IMR-90 (cell line): ENCODE data around the gene KRTAP21-3. TPM values are rescaled to one million over a fixed set of nuclear protein-coding genes. Genes with fewer than 3 reads are reported as not detected.

Experiments used
- ATAC-seq: fragments of 200-7000 bp; cut with Tn5 transposase; 2 replicates; pipeline ENCODE4 v1.9.1; 2020; ENCODE audit warnings: low read depth, mild to moderate bottlenecking, moderate library complexity
- BruUV-seq: library from RNA; stranded (reverse); fragments of 400-500 nt; replicated peaks from 2 replicates; lab custom pipeline; 2021; lab: Mats Ljungman, UMichigan
- CTCF ChIA-PET: fragments of 300-600 bp; formaldehyde crosslinking; extraction: SDS; loops from one replicate; lab custom pipeline; 2021; ENCODE audit warnings: antibody characterized with exemption; lab: Yijun Ruan, JAX
- POLR2A ChIA-PET: fragments of 300-600 bp; sonication (Branson Sonifier 250); formaldehyde crosslinking; loops from one replicate; lab custom pipeline; 2022; ENCODE audit warnings: antibody characterized with exemption; ENCODE audit not compliant: unreplicated experiment; lab: Charles Lee
- DNase-seq: peaks from one replicate; pipeline ENCODE4 v3.0.0; 2013
- H2AFZ ChIP-seq: replicated peaks from 2 replicates; pipeline ENCODE3; 2013; ENCODE audit warnings: low read length, mild to moderate bottlenecking; ENCODE audit not compliant: poor library complexity
- H2AK5ac ChIP-seq: 2 replicates; pipeline ENCODE4 v1.6.1; 2013; ENCODE audit warnings: low read depth, low read length, inconsistent platforms
- H2AK9ac ChIP-seq: replicated peaks from 2 replicates; pipeline ENCODE3; 2013; ENCODE audit warnings: mild to moderate bottlenecking, low read depth, low read length, moderate library complexity; ENCODE audit not compliant: poor library complexity
- H2BK120ac ChIP-seq: 2 replicates; pipeline ENCODE4 v1.6.1; 2013; ENCODE audit warnings: low read depth, low read length, inconsistent platforms
- H2BK15ac ChIP-seq: 3 replicates; pipeline ENCODE4 v1.6.1; 2013; ENCODE audit warnings: low read depth, low read length, inconsistent platforms
- H2BK20ac ChIP-seq: 2 replicates; pipeline ENCODE4 v1.6.1; 2013; ENCODE audit warnings: low read depth, mild to moderate bottlenecking, inconsistent platforms, low read length, moderate library complexity
- H2BK5ac ChIP-seq: 2 replicates; pipeline ENCODE4 v1.6.1; 2013; ENCODE audit warnings: mild to moderate bottlenecking, low read depth, low read length, inconsistent platforms; ENCODE audit not compliant: poor library complexity, severe bottlenecking
- H3K14ac ChIP-seq: replicated peaks from 2 replicates; pipeline ENCODE4 v1.6.1; 2013; ENCODE audit warnings: low read depth, low read length, inconsistent platforms
- H3K18ac ChIP-seq: 2 replicates; pipeline ENCODE4 v1.6.1; 2013; ENCODE audit warnings: low read depth, low read length, control low read depth
- H3K23ac ChIP-seq: 2 replicates; pipeline ENCODE4 v1.6.1; 2013; ENCODE audit warnings: low read depth, low read length, inconsistent platforms
- H3K27ac ChIP-seq: 2 replicates; pipeline ENCODE4 v1.5.1; 2013; ENCODE audit warnings: mild to moderate bottlenecking, control low read depth, low read length; ENCODE audit not compliant: insufficient read depth
- H3K27me3 ChIP-seq: 2 replicates; pipeline ENCODE4 v1.6.1; 2013; ENCODE audit warnings: low read length; ENCODE audit not compliant: control insufficient read depth, insufficient read depth
- H3K36me3 ChIP-seq: 2 replicates; pipeline ENCODE4 v1.6.1; 2013; ENCODE audit warnings: low read length, mixed read lengths; ENCODE audit not compliant: control insufficient read depth, insufficient read depth
- H3K4ac ChIP-seq: 2 replicates; pipeline ENCODE4 v1.6.1; 2013; ENCODE audit warnings: low read depth, low read length, inconsistent platforms
- H3K4me1 ChIP-seq: 2 replicates; pipeline ENCODE4 v1.6.1; 2013; ENCODE audit warnings: low read length, mixed read lengths; ENCODE audit not compliant: control insufficient read depth, insufficient read depth
- H3K4me2 ChIP-seq: 2 replicates; pipeline ENCODE4 v1.6.1; 2013; ENCODE audit warnings: low read depth, mild to moderate bottlenecking, control low read depth, low read length, moderate library complexity
- H3K4me3 ChIP-seq: 2 replicates; pipeline ENCODE4 v1.5.1; 2013; ENCODE audit warnings: low read depth, mild to moderate bottlenecking, control low read depth, low read length, moderate library complexity; ENCODE audit not compliant: insufficient read depth
- H3K56ac ChIP-seq: 2 replicates; pipeline ENCODE4 v1.6.1; 2013; ENCODE audit warnings: low read length, inconsistent platforms; ENCODE audit not compliant: insufficient read depth; ENCODE audit errors: extremely low read depth
- H3K79me1 ChIP-seq, 2 experiments: 2 replicates each; pipeline ENCODE4 v1.6.1; 2013; ENCODE audit warnings: low read length in 2 of 2, inconsistent platforms in 1 of 2, low read depth in 1 of 2
- H3K9ac ChIP-seq: 2 replicates; pipeline ENCODE4 v1.6.1; 2013; ENCODE audit warnings: low read depth, low read length, control low read depth
- H3K9me1 ChIP-seq: 2 replicates; pipeline ENCODE4 v1.6.1; 2013; ENCODE audit warnings: low read length, inconsistent platforms; ENCODE audit not compliant: insufficient read depth
- H3K9me3 ChIP-seq: 2 replicates; pipeline ENCODE4 v1.6.1; 2013; ENCODE audit warnings: low read length; ENCODE audit not compliant: control insufficient read depth, insufficient read depth
- H4K20me1 ChIP-seq: 2 replicates; pipeline ENCODE4 v1.6.1; 2013; ENCODE audit warnings: low read length, inconsistent platforms; ENCODE audit not compliant: insufficient read depth
- H4K5ac ChIP-seq: 2 replicates; pipeline ENCODE4 v1.6.1; 2013; ENCODE audit warnings: mild to moderate bottlenecking, low read depth, low read length, control low read depth
- H4K8ac ChIP-seq, 2 experiments: 2 replicates each; pipeline ENCODE4 v1.6.1; 2013; ENCODE audit warnings: low read depth in 2 of 2, low read length in 2 of 2, control low read depth in 1 of 2, inconsistent platforms in 1 of 2
- H4K91ac ChIP-seq: 2 replicates; pipeline ENCODE4 v1.6.1; 2013; ENCODE audit warnings: low read depth, low read length, inconsistent platforms; ENCODE audit not compliant: insufficient read depth
- BHLHE40 ChIP-seq: fragments of 150-350 bp; IDR thresholded peaks from 2 replicates; pipeline ENCODE4 v1.6.1; 2016; ENCODE audit warnings: mild to moderate bottlenecking, low read depth, low read length
- CEBPB ChIP-seq: IDR thresholded peaks from 2 replicates; pipeline ENCODE4 v1.6.1; 2012; ENCODE audit warnings: low read depth, low read length, improper control_type of control experiment
- FOS ChIP-seq: fragments of 150-350 bp; IDR thresholded peaks from 2 replicates; pipeline ENCODE4 v1.6.1; 2016; ENCODE audit warnings: low read depth, low read length
- MXI1 ChIP-seq: IDR thresholded peaks from 2 replicates; pipeline ENCODE4 v1.6.1; 2012; ENCODE audit warnings: low read depth, mild to moderate bottlenecking, low read length, moderate library complexity, borderline replicate concordance
- NFE2L2 ChIP-seq: fragments of 150-350 bp; IDR thresholded peaks from 2 replicates; pipeline ENCODE4 v1.6.1; 2016; ENCODE audit warnings: low read depth, mild to moderate bottlenecking, low read length
- POLR2A ChIP-seq: IDR thresholded peaks from 2 replicates; pipeline ENCODE4 v1.6.1; 2012; ENCODE audit warnings: mild to moderate bottlenecking, low read depth, low read length
- RFX5 ChIP-seq: IDR thresholded peaks from 2 replicates; pipeline ENCODE4 v1.8.0; 2012; ENCODE audit warnings: low read depth, mild to moderate bottlenecking, low read length, moderate library complexity
- SMC3 ChIP-seq: fragments of 150-350 bp; IDR thresholded peaks from 2 replicates; pipeline ENCODE4 v1.6.1; 2016; ENCODE audit warnings: low read depth, mild to moderate bottlenecking, antibody characterized with exemption, low read length, moderate library complexity
- WGBS, 2 experiments: methylation state at CpG; one replicate each; pipeline versions ENCODE4 v1.1.5 to v1.1.7; 2013; ENCODE audit warnings: missing lambda C conversion rate in 2 of 2; ENCODE audit not compliant: insufficient read length in 1 of 2; ENCODE audit errors: extremely low coverage in 2 of 2; 5-methylcytosine and 5-hydroxymethylcytosine counted together
- dilution Hi-C: fragments of 300-500 bp; cut with HindIII; formaldehyde crosslinking; loops from one replicate; pipeline ENCODE4 v1.14.3; 2018; ENCODE audit warnings: low sequenced_read_pairs; ENCODE audit not compliant: unreplicated experiment
- in situ Hi-C: fragments of 300-500 bp; cut with MboI; formaldehyde crosslinking; loops from 3 replicates; pipeline ENCODE4 v1.14.3; 2019; ENCODE audit warnings: low sequenced_read_pairs, inconsistent platforms, mixed read lengths
- intact Hi-C: fragments of 100-400 bp; cut with micrococcal nuclease; formaldehyde crosslinking; loops from 2 replicates; pipeline ENCODE4 v1.10.0; 2022
- polyA plus RNA-seq, 3 experiments: library from polyadenylated mRNA; depleted of rRNA; stranded (reverse); fragments of >200 nt; gene quantifications; 2 replicates each; pipeline ENCODE4 v1.2.3, GENCODE V29; 2012; ENCODE audit warnings: low replicate concordance in 1 of 3
- total RNA-seq: library from RNA; depleted of rRNA; stranded (reverse); fragments of >200 nt; gene quantifications from 2 replicates; pipeline ENCODE4 v1.2.3, GENCODE V29; 2012

KRTAP21-3 gene
- total and polyA plus RNA-seq, 2 of the 4 experiments (the other 2 are of a cell fraction), result not detected

DNA sequence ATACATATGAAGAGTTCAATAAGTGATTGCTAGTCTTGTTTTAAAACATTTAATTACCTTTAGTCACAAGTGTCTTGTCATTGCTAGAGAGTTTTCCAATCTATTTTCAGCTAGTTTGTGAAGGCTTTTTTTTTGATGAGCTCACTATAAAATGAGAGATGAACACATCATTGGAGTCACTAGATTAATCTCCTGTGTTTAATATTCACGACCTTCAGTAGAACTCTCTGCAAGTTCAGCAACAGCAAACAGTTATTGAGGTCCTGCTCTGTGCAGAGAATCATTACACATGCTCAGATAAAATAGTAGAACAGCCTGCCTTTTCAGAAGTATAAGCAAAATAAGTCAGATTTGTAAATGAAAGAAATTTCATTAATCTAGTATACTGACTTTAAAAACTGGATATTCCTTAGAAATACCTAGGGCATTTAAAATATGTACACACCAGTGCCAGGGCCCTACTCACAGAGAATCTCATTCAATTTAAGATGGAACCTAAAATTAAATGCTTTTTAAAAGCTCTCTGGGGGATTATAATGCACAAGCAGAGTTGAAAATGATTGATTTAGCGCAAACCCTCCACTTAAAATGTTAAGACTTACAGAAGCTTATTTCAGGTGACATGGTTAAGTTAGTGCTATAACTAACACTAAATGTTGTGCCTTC lies 45.5 kb downstream of the KRTAP21-3 start:
- Histone ChIP-seq H4K8ac (no peak overlapping the region), H3K79me1 (no peaks in the 10 kb centered on the region), H3K4me3 (no peak overlapping the region), H2AFZ (no peak overlapping the region), H2BK20ac (no peak overlapping the region), H2BK120ac (no peak overlapping the region), H3K9me3 (peaks cover 16% of the 10 kb centered on the region), H3K36me3 (no peaks in the 10 kb centered on the region), H2BK5ac (no peak overlapping the region), H2AK5ac (no peak overlapping the region), H3K14ac (no peak overlapping the region), H3K18ac (no peak overlapping the region), H2AK9ac (no peak overlapping the region), H3K9me1 (no peaks in the 10 kb centered on the region), H3K56ac (no peak overlapping the region), H3K9ac (no peak overlapping the region), H3K4ac (no peak overlapping the region), H4K5ac (no peak overlapping the region), H3K4me2 (no peak overlapping the region), H2BK15ac (no peak overlapping the region), H3K4me1 (no peaks in the 10 kb centered on the region), H3K23ac (no peak overlapping the region), H4K91ac (no peak overlapping the region), H3K27me3 (no peaks in the 10 kb centered on the region), H4K20me1 (no peaks in the 10 kb centered on the region), H3K27ac (no peak overlapping the region)
- ATAC-seq (no peak), DNase-seq (no peak)
- intact Hi-C loops (no loop called here), dilution Hi-C loops (no loop called here), in situ Hi-C loops (no loop called here)
- WGBS, 2 experiments, result no CpG with 5 or more reads among the region's 2 CpGs
- ChIA-PET CTCF (no interaction called here), POLR2A (no interaction called here)
- TF ChIP-seq CEBPB (no peak), BHLHE40 (no peak), FOS (no peak), NFE2L2 (no peak), MXI1 (no peak), POLR2A (no peak), RFX5 (no peak), SMC3 (no peak)
- no TSS peak for BruUV-seq
